Osteocyte (in vitro differentiated cells): ENCODE measurements around the gene TAGLN. TPM values are rescaled to one million over a fixed set of nuclear protein-coding genes. Genes with fewer than 3 reads are reported as not detected.

Source experiments
- DNase-seq: peaks from one replicate; pipeline ENCODE4 v3.0.0; 2021; ENCODE audit warnings: mixed read lengths; ENCODE audit not compliant: unreplicated experiment; ENCODE audit errors: extremely low spot score
- H3K27ac Mint-ChIP-seq: one replicate; pipeline ENCODE4 v1.8.0; 2021; ENCODE audit warnings: mild to moderate bottlenecking, mixed read lengths; ENCODE audit not compliant: unreplicated experiment
- H3K27me3 Mint-ChIP-seq: one replicate; pipeline ENCODE4 v1.8.0; 2021; ENCODE audit warnings: mixed read lengths; ENCODE audit not compliant: unreplicated experiment
- H3K36me3 Mint-ChIP-seq: one replicate; pipeline ENCODE4 v1.8.0; 2021; ENCODE audit warnings: mixed read lengths; ENCODE audit not compliant: unreplicated experiment
- H3K4me1 Mint-ChIP-seq: one replicate; pipeline ENCODE4 v1.8.0; 2021; ENCODE audit warnings: mixed read lengths; ENCODE audit not compliant: unreplicated experiment
- H3K4me3 Mint-ChIP-seq: one replicate; pipeline ENCODE4 v1.8.0; 2021; ENCODE audit warnings: mild to moderate bottlenecking, moderate library complexity, mixed read lengths; ENCODE audit not compliant: unreplicated experiment
- H3K9me3 Mint-ChIP-seq: one replicate; pipeline ENCODE4 v1.8.0; 2021; ENCODE audit warnings: mixed read lengths; ENCODE audit not compliant: unreplicated experiment
- CTCF ChIP-seq: fragments of 200-600 bp; sonication (generic); IDR thresholded peaks from 2 replicates; pipeline ENCODE4 v1.5.0; 2021; ENCODE audit warnings: antibody characterized with exemption, mild to moderate bottlenecking, moderate library complexity
- total RNA-seq: library from RNA; stranded (reverse); gene quantifications from 2 replicates; pipeline ENCODE4 v1.2.1, GENCODE V29; 2021

Gene TAGLN
- total RNA-seq, 1 donor from 2014 or later, result 711 TPM

DNA sequence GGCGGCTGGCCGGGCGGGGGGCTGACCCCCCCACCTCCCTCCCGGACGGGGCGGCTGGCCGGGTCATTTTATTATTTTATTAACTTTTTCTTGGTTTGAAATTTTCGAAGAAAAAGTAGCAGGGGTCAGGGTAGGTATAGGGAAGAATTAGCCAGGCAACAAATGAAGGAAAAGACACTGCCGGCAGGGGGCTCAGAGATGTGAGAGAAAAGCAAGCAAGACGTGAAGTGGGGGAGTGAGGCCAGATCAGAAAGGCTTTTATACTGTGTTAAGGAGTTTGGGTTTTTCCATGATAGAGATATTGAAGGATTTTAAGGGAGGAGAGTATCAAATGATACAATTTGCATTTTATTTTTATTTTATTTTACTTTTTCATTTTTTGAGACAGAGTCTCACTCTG, 52.3 kb downstream of the TAGLN start:
- no peak for TF ChIP-seq CTCF
- peaks cover 37% of the 10 kb centered on the region for H3K36me3 Mint-ChIP-seq
- no peak overlapping the region for H3K27ac Mint-ChIP-seq
- no peaks in the 10 kb centered on the region for H3K4me1 Mint-ChIP-seq
- no peaks in the 10 kb centered on the region for H3K27me3 Mint-ChIP-seq
- no peak for DNase-seq
- H3K4me3 Mint-ChIP-seq, result no peak overlapping the region
- no peaks in the 10 kb centered on the region for H3K9me3 Mint-ChIP-seq

GRCh38 chr11:117255966-117256365, 56.8 kb downstream of the TAGLN start:
- H3K9me3 Mint-ChIP-seq, result no peaks in the 10 kb centered on the region
- no peak for DNase-seq
- H3K36me3 Mint-ChIP-seq, result peaks cover 40% of the 10 kb centered on the region
- no peak overlapping the region for H3K4me3 Mint-ChIP-seq
- H3K27ac Mint-ChIP-seq, result no peak overlapping the region
- H3K4me1 Mint-ChIP-seq, result peaks cover 6% of the 10 kb centered on the region
- no peaks in the 10 kb centered on the region for H3K27me3 Mint-ChIP-seq
- TF ChIP-seq CTCF, result no peak

DNA sequence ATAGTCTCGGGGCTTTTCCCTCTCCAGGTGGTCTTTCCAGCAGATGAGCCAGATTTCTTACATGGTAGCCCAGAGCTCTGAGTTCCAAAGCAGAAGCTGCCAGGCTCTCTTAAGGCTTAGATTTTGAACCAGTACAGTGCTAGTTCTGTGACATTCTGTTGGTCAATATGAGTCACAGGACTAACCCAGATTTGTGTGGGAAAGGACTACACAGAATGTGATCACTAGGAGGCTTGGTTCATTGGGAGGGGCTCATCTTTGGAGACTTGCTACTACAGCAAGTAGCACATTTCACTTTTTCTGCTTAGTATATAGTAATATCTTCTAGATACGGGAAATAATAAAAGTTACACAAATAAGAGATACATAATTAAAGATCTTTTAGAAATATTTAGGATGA, 57.4 kb downstream of the TAGLN start:
- no peak overlapping the region for H3K4me3 Mint-ChIP-seq
- no peak for TF ChIP-seq CTCF
- no peak for DNase-seq
- H3K4me1 Mint-ChIP-seq, result peaks cover 6% of the 10 kb centered on the region
- no peaks in the 10 kb centered on the region for H3K27me3 Mint-ChIP-seq
- H3K36me3 Mint-ChIP-seq, result peaks cover 41% of the 10 kb centered on the region
- H3K27ac Mint-ChIP-seq, result no peak overlapping the region
- H3K9me3 Mint-ChIP-seq, result no peaks in the 10 kb centered on the region

Other genes with a start within 250 kb of the TAGLN start
- 29.3 and 29.5 TPM in 2 replicates for gene SIK3, start 100.9 kb upstream of the TAGLN start, total RNA-seq
- 82.7 and 84.5 TPM in 2 replicates for gene PAFAH1B2, start 55.1 kb upstream of the TAGLN start, total RNA-seq
- 65.5 and 67.3 TPM in 2 replicates for gene SIDT2, start 20.6 kb upstream of the TAGLN start, total RNA-seq
- 57.5 and 65.0 TPM in 2 replicates for gene PCSK7, start 32.7 kb downstream of the TAGLN start, total RNA-seq
- gene RNF214, start 33.3 kb downstream of the TAGLN start, total RNA-seq, result 32.8 and 34.2 TPM in 2 replicates
- 8.3 and 10.9 TPM in 2 replicates for gene BACE1-AS, start 92.0 kb downstream of the TAGLN start, total RNA-seq
- gene BACE1, start 116.9 kb downstream of the TAGLN start, total RNA-seq, result 74.8 and 75.0 TPM in 2 replicates
- gene CEP164, start 128.5 kb downstream of the TAGLN start, total RNA-seq, result 40.1 and 42.0 TPM in 2 replicates